ENCODE measurements around the gene STRA6.

The STRA6 gene

DNA sequence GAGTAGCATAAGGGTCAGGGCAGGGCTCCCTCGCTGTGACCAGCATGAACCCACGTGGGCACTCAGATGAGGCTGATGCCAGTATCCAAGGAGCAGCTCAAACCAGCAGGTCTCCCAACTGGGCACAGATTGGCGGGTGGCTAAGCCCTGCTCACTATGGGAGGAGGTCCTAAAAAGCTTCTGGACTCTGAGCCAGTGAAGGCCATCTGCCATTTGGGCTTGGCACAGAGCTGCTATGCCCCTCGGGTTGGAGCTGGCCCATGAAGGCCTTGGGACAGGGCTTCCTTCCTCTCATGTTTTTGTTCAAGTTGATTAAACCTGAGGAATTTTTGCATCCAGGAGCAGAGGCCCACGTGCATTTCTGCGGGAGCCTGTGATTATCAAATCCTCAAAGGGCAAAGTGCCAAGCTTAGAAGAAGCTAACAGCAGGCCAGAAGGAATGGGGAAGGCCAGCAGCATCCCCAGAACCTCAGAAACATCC, 4.3 kb upstream of the STRA6 start:
- no peak for DNase-seq

- no peak for DNase-seq
Measured at GRCh38 chr15:74205582-74205947, 3.0 kb upstream of the STRA6 start.

GRCh38 chr15:74203914-74204431, 1.4 kb upstream of the STRA6 start:
- DNase-seq: no peak

- DNase-seq: no peak
Measured at GRCh38 chr15:74201710-74202420, 722 bp downstream of the STRA6 start.

DNA sequence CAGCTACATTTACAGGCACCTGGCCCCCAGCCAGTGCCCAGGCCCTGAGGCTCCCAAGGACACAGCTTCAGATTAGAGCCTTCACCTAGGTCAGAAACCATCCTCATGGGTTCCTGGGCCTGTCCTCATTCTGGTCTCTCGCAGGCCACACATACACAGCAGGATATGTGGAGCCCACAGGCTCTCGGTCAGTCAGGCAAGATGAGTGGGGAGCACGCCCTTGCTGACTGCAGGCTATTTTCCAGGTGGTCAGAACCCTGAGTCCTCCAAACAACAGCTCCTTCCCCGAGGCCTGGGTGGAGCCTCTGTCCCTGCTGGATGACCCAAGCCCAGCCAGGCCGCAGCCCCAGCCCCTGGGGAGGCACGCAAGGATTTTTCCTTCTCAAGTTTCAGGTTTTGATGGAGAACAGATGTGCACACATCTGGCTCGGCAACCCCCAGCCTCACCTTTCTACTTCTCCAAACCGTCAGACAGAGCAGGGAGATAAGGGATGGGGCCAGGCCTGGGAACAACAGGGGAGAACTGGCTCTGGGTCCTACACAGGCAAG, 1.6 kb downstream of the STRA6 start:
- no peak for DNase-seq

GRCh38 chr15:74200412-74200815, 2.2 kb downstream of the STRA6 start:
- no peak for DNase-seq

GRCh38 chr15:74199297-74199652, 3.3 kb downstream of the STRA6 start:
- DNase-seq: no peak

DNA sequence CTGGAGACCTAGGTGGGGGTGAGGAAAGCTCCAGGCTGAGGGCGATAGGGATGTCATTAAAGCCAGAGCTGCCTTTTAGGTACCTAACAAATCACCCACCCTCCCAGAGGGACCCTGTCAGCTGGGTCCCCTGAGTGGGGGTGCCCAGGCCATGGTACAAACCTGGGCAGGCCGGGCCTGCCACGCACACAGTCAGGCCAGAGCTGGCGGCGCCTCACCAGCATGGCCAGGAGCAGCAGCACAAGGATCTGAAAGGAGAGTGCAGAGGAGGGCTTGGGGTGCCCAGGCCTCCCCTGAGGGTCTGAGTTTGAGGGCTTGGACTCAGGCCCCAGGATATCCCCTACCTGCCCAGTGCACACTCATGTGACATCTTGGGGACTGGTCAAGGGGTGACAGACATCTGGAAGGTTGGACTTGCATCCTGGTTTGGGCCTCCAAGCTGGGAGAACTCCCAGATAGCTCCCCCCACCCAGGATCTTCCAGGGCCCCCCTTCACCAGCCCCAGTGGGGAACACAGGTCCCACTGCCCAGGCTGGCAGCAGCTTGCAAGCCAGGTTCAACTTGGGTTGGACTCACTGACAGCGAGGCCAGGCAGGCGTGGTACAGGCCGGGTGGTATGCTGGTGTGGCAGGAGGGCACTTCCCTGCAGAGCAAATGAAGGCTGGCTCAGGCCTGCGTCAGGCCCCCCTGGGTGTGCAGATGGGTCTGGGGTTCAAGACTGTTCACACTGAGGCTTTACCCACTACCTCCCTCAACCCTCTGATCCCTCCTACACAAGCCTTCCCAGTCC, 5.2 kb downstream of the STRA6 start:
- no peak for DNase-seq

DNA sequence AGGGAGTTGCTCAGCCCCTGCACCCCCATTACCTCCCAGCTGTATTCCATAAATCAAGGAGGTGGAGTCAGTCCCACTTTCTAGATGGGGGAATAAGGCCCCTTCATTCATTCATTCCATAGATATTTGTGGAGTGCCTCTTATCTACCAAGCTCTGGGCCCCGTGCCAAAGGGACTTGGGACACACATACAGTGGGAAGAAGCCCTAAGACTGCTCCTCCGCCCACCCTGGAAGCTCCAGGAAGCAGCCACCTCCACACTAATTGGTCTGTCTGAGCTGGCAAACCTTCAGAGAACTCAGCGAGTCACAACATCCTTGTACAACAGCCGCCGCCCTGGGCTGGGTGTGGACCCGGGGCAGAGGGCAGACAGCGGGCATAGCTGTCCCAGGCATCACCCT, 6.4 kb downstream of the STRA6 start:
- no peak for DNase-seq

GRCh38 chr15:74194572-74195559, 7.7 kb downstream of the STRA6 start:
- no peak for DNase-seq

- DNase-seq: no peak
Measured at GRCh38 chr15:74193905-74194304, 8.7 kb downstream of the STRA6 start.

DNA sequence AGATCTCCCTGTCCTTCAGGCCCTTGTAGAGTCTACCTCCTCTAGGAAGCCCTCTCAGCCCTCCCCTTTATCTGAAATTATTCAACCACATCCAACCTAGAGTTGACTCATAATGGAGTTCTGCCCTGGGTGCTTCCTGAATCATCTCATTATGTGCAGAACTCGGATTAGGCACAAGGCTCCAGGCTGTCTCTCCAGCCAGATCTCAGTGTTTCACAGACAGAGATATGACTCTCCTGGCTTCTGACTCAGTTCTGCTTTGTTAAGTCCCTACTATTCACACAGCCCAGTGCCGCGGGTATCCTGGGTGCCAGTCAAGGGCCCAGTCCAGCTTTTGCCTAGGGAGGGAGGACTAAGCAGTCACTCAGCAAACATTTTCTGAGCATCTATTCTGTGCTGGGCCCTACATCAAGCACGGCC, 9.3 kb downstream of the STRA6 start:
- no peak for DNase-seq

- DNase-seq: no peak
Measured at GRCh38 chr15:74192751-74193150, 9.8 kb downstream of the STRA6 start.

DNA sequence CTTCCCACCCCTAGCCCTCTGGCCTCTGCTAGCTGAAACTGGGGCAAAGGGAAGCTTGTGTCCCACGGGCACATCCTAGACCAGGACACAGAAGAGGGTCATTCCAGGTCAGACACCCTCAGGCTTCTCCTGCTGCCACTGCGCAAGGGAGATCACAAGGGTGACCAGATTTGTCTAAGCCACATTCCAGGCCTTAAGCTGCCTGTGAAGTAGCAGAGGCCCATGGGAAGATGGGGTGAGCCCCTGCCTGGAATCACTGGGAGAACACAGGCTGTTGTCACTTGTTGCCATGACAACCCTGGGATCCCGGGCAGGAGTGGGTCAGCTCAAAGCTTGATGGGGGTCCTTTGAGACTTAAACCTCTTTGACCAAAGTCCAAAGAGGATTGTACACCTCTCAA, 10.8 kb downstream of the STRA6 start:
- no peak for DNase-seq

GRCh38 chr15:74188216-74188615, 14.4 kb downstream of the STRA6 start:
- no peak for DNase-seq

- DNase-seq: no peak
Measured at GRCh38 chr15:74185710-74186348, 16.8 kb downstream of the STRA6 start.

- no peak for DNase-seq
Measured at GRCh38 chr15:74184582-74185091, 17.9 kb downstream of the STRA6 start.

DNA sequence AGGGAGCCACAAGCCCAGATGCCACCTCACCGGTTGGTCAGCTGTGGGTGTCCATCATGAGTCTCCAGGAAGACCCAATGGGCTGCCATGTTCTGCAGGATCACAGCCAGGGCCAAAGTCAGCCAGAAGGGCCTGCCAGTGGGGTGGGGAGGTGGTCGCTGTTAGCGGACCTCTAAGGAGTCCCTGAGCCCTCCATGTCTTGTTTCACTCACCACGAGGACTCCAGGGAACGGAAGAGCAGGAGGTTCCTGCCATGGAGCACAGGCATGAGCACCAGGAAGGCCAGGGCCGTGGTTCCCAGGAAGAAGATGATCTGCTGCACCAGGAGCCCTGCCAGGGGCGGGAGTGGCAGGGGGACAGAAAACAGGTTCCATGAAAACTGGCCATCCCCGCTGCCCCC, 20.5 kb downstream of the STRA6 start:
- no peak for DNase-seq

DNA sequence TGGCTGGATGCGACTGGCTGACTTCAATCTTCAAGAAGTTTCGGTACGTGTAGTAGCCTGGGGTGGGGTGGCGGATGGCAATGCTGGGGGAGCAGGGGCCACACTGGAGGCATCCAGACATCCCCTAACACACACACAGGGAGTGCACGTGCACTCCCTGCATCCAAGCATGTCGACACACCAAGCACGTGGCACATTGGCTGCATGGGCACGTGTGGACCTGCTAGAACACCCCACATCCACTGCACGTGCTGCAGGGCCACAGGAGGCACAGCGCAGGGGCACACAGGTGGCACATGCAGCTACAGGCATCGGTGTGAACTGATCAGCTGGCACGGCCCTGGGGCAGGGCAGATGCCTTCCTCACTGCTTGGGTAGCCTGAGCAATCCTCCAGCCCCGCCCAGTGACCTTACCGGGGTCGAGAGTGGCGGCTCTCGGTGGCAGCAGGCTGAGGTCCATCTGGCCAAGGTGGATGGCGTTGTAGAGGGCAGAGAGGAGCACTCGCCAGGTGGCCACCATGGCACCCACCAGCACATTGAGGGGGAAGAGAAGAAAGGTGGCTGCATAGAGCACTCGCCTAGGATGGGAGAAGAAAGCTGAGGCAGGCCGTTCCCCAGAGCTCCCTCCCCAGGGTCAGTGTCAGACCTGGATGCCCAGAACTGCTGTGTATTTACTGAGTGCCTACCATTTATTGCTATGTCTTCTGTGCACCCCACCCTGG, 21.5 kb downstream of the STRA6 start:
- no peak for DNase-seq

DNA sequence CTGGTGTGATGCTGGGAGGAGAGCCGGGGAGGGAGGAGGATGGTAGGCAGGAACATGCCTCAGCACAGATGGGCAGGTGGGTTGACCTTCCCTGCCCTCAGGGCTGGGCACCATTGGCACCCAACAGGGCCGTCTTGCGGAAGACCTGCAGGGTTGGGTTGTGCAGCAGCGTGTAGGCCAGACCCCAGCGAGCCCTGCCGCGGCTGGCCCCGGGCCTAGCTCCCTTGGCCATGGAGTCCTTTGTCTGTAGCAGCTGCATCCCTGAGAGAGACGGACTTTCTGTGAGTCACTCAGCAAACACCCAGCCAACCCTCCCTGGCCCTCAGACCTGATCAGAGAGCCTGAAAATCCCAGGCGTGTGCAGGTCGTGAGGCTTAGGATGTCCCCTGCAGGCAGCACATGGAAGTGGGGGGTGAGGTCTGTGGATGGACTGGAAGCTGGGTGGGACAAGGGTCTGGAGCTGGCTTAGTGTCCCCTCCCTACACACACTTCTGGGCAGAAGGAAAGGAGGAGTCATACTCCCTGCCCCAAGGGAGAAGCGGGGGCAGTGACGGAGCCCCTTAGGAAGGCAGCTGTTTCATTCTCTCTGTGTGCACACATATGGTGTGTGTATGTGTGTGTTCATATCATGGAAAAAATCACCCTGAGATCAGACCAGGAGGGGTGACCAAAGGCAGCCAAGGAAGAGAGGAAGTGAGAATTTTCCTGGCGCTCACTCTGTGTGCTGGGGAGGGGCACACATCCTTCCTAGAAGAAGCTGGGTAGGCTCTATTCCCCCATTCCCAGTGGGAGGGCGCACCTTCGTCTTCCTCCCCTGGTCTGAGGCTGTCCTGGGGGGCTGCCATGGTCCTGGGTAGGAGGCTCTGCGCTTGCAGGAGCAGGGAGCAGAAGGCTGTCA, 22.4 kb downstream of the STRA6 start:
- DNase-seq: no peak

Measured in activated CD4-positive, CD25-positive, alpha-beta regulatory T cell (primary cell).